HL-60 (cell line): ENCODE measurements around the gene APLP2.

Source experiments
- DNase-seq, 2 experiments: peaks; one replicate each; pipeline ENCODE4 v3.0.0-alpha.2; 2010 to 2020; ENCODE audit warnings: low read depth in 1 of 2, low spot score in 1 of 2
- H3K27ac ChIP-seq: fragments of 250-450 bp; sonication (Bioruptor Pico); replicated peaks from 2 replicates; pipeline ENCODE4 v1.5.1; 2020; ENCODE audit warnings: mild to moderate bottlenecking, moderate library complexity
- H3K27me3 ChIP-seq: fragments of 250-450 bp; sonication (Bioruptor Pico); 2 replicates; pipeline ENCODE4 v1.5.1; 2021; ENCODE audit warnings: mild to moderate bottlenecking, moderate library complexity; ENCODE audit not compliant: insufficient read depth, poor library complexity, severe bottlenecking
- H3K4me3 ChIP-seq: replicated peaks from 2 replicates; pipeline ENCODE4 v1.5.1; 2011; ENCODE audit warnings: mild to moderate bottlenecking, control low read depth, low read length; ENCODE audit not compliant: insufficient read depth
- CTCF ChIP-seq: IDR thresholded peaks from one replicate; pipeline ENCODE4 v1.5.1; 2011; ENCODE audit warnings: low read length, control low read depth, inconsistent platforms; ENCODE audit not compliant: insufficient read depth
- GABPA ChIP-seq: IDR thresholded peaks from 2 replicates; pipeline ENCODE4 v1.6.1; 2012; ENCODE audit warnings: low read depth
- POLR2AphosphoS5 ChIP-seq: IDR thresholded peaks from 2 replicates; pipeline ENCODE4 v1.6.1; 2012; ENCODE audit warnings: low read depth
- REST ChIP-seq: IDR thresholded peaks from 2 replicates; pipeline ENCODE4 v1.6.1; 2012; ENCODE audit warnings: low read depth; ENCODE audit not compliant: insufficient replicate concordance
- SPI1 ChIP-seq: IDR thresholded peaks from 2 replicates; pipeline ENCODE4 v1.6.1; 2012; ENCODE audit warnings: low read depth, mild to moderate bottlenecking, borderline replicate concordance

The APLP2 gene

DNA sequence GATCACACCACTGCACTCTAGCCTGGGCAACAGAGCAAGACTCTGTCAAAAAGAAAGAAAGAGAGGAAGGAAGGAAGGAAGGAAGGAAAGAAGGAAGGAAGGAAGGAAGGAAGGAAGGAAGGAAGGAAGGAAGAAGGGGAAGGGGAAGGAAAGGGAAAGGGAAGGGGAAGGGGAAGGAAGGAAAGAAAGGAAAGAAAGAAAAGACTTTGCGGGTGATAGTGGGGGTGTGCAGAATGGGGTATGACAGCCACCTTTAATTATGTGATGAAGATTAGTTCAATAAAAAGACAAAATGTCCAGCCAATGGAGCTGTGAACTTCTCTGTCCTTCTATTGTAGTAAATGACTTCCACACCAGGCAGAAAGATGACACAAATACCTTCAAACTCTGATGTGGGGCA is 8.7 kb upstream of the APLP2 start:
- DNase-seq = no peak
- Histone ChIP-seq H3K27ac (no peak overlapping the region), H3K27me3 (no peaks in the 10 kb centered on the region), H3K4me3 (no peak overlapping the region)
- TF ChIP-seq CTCF (no peak), POLR2AphosphoS5 (no peak), SPI1 (no peak), REST (no peak), GABPA (no peak)

DNA sequence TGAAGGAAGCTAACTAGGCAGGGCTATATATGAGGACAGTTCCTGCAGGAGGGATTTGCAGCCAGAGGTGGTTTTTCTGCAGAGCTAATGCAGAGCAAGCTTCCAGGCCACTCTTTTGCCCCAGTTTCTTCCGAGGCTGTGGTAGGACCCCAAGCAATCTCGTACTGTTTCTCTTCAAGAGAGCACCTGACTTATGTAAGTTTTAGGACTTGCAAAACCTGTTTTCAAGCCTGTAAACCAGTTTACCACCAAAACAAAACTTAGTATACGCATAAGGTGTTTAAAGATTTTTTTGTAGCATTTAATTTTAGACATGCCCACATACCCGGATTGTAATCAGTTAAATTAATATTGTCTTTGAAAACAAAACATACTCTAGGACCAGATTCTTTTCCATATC is 7.7 kb upstream of the APLP2 start:
- no peaks in the 10 kb centered on the region for H3K27me3 ChIP-seq
- no peak overlapping the region for H3K27ac ChIP-seq
- TF ChIP-seq SPI1 = no peak
- TF ChIP-seq CTCF = no peak
- TF ChIP-seq POLR2AphosphoS5 = no peak
- TF ChIP-seq REST = no peak
- TF ChIP-seq GABPA = no peak
- DNase-seq = no peak
- no peak overlapping the region for H3K4me3 ChIP-seq

GRCh38 chr11:130063451-130063850 is 6.2 kb upstream of the APLP2 start:
- DNase-seq = no peak
- no peaks in the 10 kb centered on the region for H3K27me3 ChIP-seq
- no peak overlapping the region for H3K27ac ChIP-seq
- no peak overlapping the region for H3K4me3 ChIP-seq
- TF ChIP-seq POLR2AphosphoS5 (no peak), GABPA (no peak), CTCF (no peak), SPI1 (no peak), REST (no peak)
